ENCODE data around the gene PER3. TPM values are rescaled to one million over a fixed set of nuclear protein-coding genes. Genes with fewer than 3 reads are reported as not detected.

Gene PER3
- total and polyA plus RNA-seq, 2 of the 8 experiments (the other 6 are each of a cell fraction or from before 2014, with no cell fraction given): 8.3 to 9.3 TPM

DNA sequence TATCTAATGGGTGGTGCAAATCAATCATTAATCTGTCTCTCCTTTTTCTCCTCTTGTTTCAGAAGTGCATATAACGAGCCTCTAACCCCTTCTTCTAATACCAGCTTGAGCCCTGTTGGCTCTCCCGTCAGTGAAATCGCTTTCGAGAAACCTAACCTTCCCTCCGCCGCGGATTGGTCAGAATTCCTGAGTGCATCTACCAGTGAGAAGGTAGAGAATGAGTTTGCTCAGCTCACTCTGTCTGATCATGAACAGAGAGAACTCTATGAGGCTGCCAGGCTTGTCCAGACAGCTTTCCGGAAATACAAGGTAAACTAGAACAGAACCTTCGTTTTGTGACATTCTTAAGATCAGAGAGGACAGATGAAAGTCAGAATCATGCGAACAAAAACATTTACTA is 38.3 kb upstream of the PER3 start (continued):
- TF ChIP-seq JUND (IDR thresholded peaks at IDR 0.05; ENCODE audit: low read length): no peak

Measured in H1 (cell line).